K562 (cell line): Measurements from ENCODE around the gene PI4KA. TPM values are rescaled to one million over a fixed set of nuclear protein-coding genes. Genes with fewer than 3 reads are reported as not detected.
A peak's percentile ranks its signal among the peaks of the same experiment; 100 is the strongest.

Source experiments
- AFF1 ChIP-seq, 2 experiments: fragments of 450-650 bp; IDR thresholded peaks; 2 replicates each; pipeline ENCODE4 v1.6.1; 2018; ENCODE audit warnings: mild to moderate bottlenecking in 2 of 2, low read depth in 1 of 2; ENCODE audit not compliant: partially characterized antibody in 2 of 2
- CEBPB ChIP-seq: fragments of 450-650 bp; IDR thresholded peaks from 2 replicates; pipeline ENCODE4 v1.6.1; 2016; ENCODE audit warnings: missing genetic modification characterization, missing compliant biosample characterization
- CTCF ChIP-seq, 3 experiments: IDR thresholded peaks in 2 of 3; conservative IDR thresholded peaks in 1 of 3; 2 replicates each; pipeline ENCODE4 v1.5.1; 2011 to 2012; ENCODE audit warnings: low read length in 3 of 3, mild to moderate bottlenecking in 3 of 3, control low read depth in 2 of 3, improper control_type of control experiment in 1 of 3, inconsistent platforms in 1 of 3, low read depth in 1 of 3, mixed read lengths in 1 of 3, moderate library complexity in 1 of 3; ENCODE audit not compliant: insufficient read depth in 2 of 3
- ETS2 ChIP-seq: IDR thresholded peaks from 2 replicates; pipeline ENCODE4 v1.6.1; 2016; ENCODE audit warnings: borderline replicate concordance, missing genetic modification characterization, mild to moderate bottlenecking, moderate library complexity, missing compliant biosample characterization; ENCODE audit not compliant: poor library complexity, severe bottlenecking
- HDAC1 ChIP-seq, 2 experiments: fragments of 450-650 bp; IDR thresholded peaks; 2 replicates each; pipeline ENCODE4 v1.6.1; 2016 to 2017; ENCODE audit warnings: inconsistent platforms in 1 of 2, mild to moderate bottlenecking in 1 of 2, moderate library complexity in 1 of 2
- HDAC8 ChIP-seq: fragments of 450-650 bp; IDR thresholded peaks from 2 replicates; pipeline ENCODE4 v1.6.1; 2016; ENCODE audit warnings: mild to moderate bottlenecking, missing genetic modification characterization, moderate library complexity, missing compliant biosample characterization
- HLTF ChIP-seq: fragments of 450-650 bp; IDR thresholded peaks from 2 replicates; pipeline ENCODE4 v1.6.1; 2016
- IRF9 ChIP-seq: fragments of 450-650 bp; IDR thresholded peaks from 2 replicates; pipeline ENCODE4 v1.6.1; 2016; ENCODE audit warnings: missing biosample characterization, missing genetic modification characterization
- MAFG ChIP-seq: fragments of 450-650 bp; conservative IDR thresholded peaks from 2 replicates; pipeline ENCODE4 v1.6.1; 2016; ENCODE audit warnings: missing genetic modification characterization, missing compliant biosample characterization
- NFXL1 ChIP-seq: fragments of 450-650 bp; formaldehyde crosslinking; IDR thresholded peaks from 2 replicates; pipeline ENCODE4 v1.4.0; 2021; ENCODE audit warnings: mild to moderate bottlenecking
- RBM15 ChIP-seq: fragments of 200-400 bp; formaldehyde crosslinking; IDR thresholded peaks from 2 replicates; pipeline ENCODE4 v1.6.1; 2018; ENCODE audit warnings: mild to moderate bottlenecking, low read length, moderate library complexity; ENCODE audit not compliant: insufficient read depth
- SNRNP70 ChIP-seq: fragments of 200-400 bp; formaldehyde crosslinking; optimal IDR thresholded peaks from 2 replicates; pipeline ENCODE3; 2017; ENCODE audit warnings: low read depth, low read length
- SRF ChIP-seq, 2 experiments: fragments of 250-450, 450-650 bp in 1 of 2; sonication (Bioruptor Pico) in 1 of 2; sonication (generic) in 1 of 2; formaldehyde crosslinking; IDR thresholded peaks; 2 replicates each; pipeline versions ENCODE4 v1.5.0 to v1.5.1; 2020 to 2022; ENCODE audit warnings: mild to moderate bottlenecking in 1 of 2, missing genetic modification reagents in 1 of 2
- YY1 ChIP-seq, 3 experiments: IDR thresholded peaks; 2 replicates each; pipeline ENCODE4 v1.6.1; 2011; ENCODE audit warnings: low read length in 2 of 3, mild to moderate bottlenecking in 2 of 3, moderate library complexity in 2 of 3, borderline replicate concordance in 1 of 3, control low read depth in 1 of 3, low read depth in 1 of 3; ENCODE audit not compliant: insufficient read depth in 3 of 3, insufficient replicate concordance in 2 of 3, control insufficient read depth in 1 of 3, insufficient read length in 1 of 3; ENCODE audit errors: extremely low read depth in 1 of 3
- ZBTB12 ChIP-seq: fragments of 250-450 bp; sonication (Bioruptor Pico); IDR thresholded peaks from 2 replicates; pipeline ENCODE4 v1.4.0; 2020
- ZFP1 ChIP-seq: fragments of 450-650 bp; formaldehyde crosslinking; IDR thresholded peaks from 2 replicates; pipeline ENCODE4 v1.4.0; 2020; ENCODE audit warnings: mild to moderate bottlenecking, mixed read lengths
- ZNF165 ChIP-seq: fragments of 250-450 bp; sonication (Bioruptor Pico); IDR thresholded peaks from 2 replicates; pipeline ENCODE4 v1.4.0; 2020; ENCODE audit warnings: borderline replicate concordance
- polyA plus RNA-seq, 8 experiments: library from polyadenylated mRNA; depleted of rRNA in 4 of 8; stranded (reverse) in 5 of 8; unstranded in 3 of 8; fragments of >200 nt; fragmentation: Nextera tagmentation in 2 of 8; fragmentation: Illumina TruSeq in 1 of 8; extraction: Ambion mirVana in 2 of 8; extraction: Trizol in 1 of 8; gene quantifications; 2 replicates each; pipeline versions ENCODE4 v1.2.1 to v1.2.3, GENCODE V29; 2011 to 2014; ENCODE audit warnings: inconsistent platforms in 1 of 8, missing spikeins in 1 of 8
- total RNA-seq, 7 experiments: library from RNA; depleted of rRNA in 6 of 7; stranded (reverse); fragments of >200 nt in 6 of 7; fragmentation: Illumina TruSeq in 2 of 7; extraction: Trizol in 2 of 7; gene quantifications; 2 replicates each; pipeline versions ENCODE4 v1.2.1 to v1.2.3, GENCODE V29; 2011 to 2021; ENCODE audit warnings: low replicate concordance in 1 of 7

PI4KA gene
- total and polyA plus RNA-seq, 9 of the 15 experiments (the other 6 are each of a cell fraction or from before 2014, with no cell fraction given): 7.3 to 187 (median 84.7) TPM

- TF ChIP-seq AFF1 (IDR thresholded peaks at IDR 0.05; ENCODE audit: low read depth in 1 of 2, partially characterized antibody in 2 of 2): no peak
- no peak for TF ChIP-seq ZBTB12 (CRISPR knock-in tag)
- 0 out of 4 replicates have a peak, but pooled peaks of 1 of the 2 experiments have one; percentile 22 for TF ChIP-seq SRF (CRISPR knock-in tag; IDR thresholded peaks at IDR 0.05)
- 0 out of 2 replicates have a peak, but pooled peaks have one; percentile 59 for TF ChIP-seq ZFP1 (CRISPR knock-in tag)
- no peak for TF ChIP-seq YY1 (IDR thresholded peaks at IDR 0.05; ENCODE audit: borderline replicate concordance in 1 of 3, control insufficient read depth in 1 of 3, extremely low read depth in 1 of 3, insufficient read depth in 3 of 3, insufficient read length in 1 of 3, insufficient replicate concordance in 2 of 3, low read depth in 1 of 3, low read length in 2 of 3)
- TF ChIP-seq HDAC1 (IDR thresholded peaks at IDR 0.05): 0 out of 4 replicates have a peak, but pooled peaks of 1 of the 2 experiments have one; percentile 50
- no peak for TF ChIP-seq ETS2 (tag)
- TF ChIP-seq IRF9 (tag): peak; percentile 50; the same call in 1 of the 2 replicates
- 0 out of 2 replicates have a peak, but pooled peaks have one; percentile 63 for TF ChIP-seq NFXL1
- TF ChIP-seq HLTF: no peak
- no peak for TF ChIP-seq CTCF (IDR thresholded peaks at IDR 0.05 in 2 of 3, conservative IDR thresholded peaks at IDR 0.05 in 1 of 3; ENCODE audit: insufficient read depth in 2 of 3, low read depth in 1 of 3, low read length in 3 of 3)
- 0 out of 2 replicates have a peak, but pooled peaks have one; percentile 60 for TF ChIP-seq ZNF165
- TF ChIP-seq HDAC8 (tag): 0 out of 2 replicates have a peak, but pooled peaks have one; percentile 36
- TF ChIP-seq SNRNP70: no peak
- TF ChIP-seq RBM15: no peak
- TF ChIP-seq MAFG (tag): peak; percentile 35; the same call in 1 of the 2 replicates
- TF ChIP-seq CEBPB (tag): peak; percentile 75
Observed at GRCh38 chr22:20814221-20814808, 44.3 kb downstream of the PI4KA start (continued).
